IPS-18a (cell line): ENCODE data around the gene PLPP4.

Source experiments
- H3K27ac ChIP-seq: one replicate; pipeline ENCODE4 v1.5.1; 2013; ENCODE audit warnings: low read length
- H3K27me3 ChIP-seq: one replicate; pipeline ENCODE4 v1.6.1; 2013; ENCODE audit warnings: mild to moderate bottlenecking, low read length; ENCODE audit not compliant: control insufficient read depth, insufficient read depth
- H3K36me3 ChIP-seq: one replicate; pipeline ENCODE4 v1.6.1; 2013; ENCODE audit warnings: low read depth, low read length; ENCODE audit not compliant: control insufficient read depth
- H3K4me1 ChIP-seq: one replicate; pipeline ENCODE4 v1.6.1; 2013; ENCODE audit warnings: low read depth, low read length; ENCODE audit not compliant: control insufficient read depth
- H3K4me3 ChIP-seq: one replicate; pipeline ENCODE4 v1.5.1; 2013; ENCODE audit warnings: low read length
- H3K9ac ChIP-seq: one replicate; pipeline ENCODE4 v1.6.1; 2013; ENCODE audit warnings: mild to moderate bottlenecking, low read length, moderate library complexity
- H3K9me3 ChIP-seq: one replicate; pipeline ENCODE4 v1.6.1; 2013; ENCODE audit warnings: low read depth, low read length; ENCODE audit not compliant: control insufficient read depth

Gene PLPP4

DNA sequence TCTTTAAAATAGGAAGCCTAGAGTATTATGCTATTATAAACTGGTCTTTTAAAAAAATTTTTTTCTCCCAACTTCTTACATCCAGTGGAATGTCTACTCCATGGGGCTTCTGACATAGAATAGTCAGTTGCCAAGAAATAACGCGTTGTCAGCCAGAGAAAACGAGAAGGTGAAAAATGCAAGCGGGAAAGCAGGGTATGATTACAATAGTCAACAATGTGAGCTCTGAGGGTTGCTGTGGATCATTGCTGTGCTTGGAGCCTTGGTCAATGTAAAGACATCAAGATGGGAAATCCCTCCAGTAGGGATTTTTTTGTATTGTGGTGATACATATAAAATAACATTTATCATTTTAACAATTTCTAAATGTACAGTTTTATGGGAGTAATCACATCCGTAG is 27.6 kb upstream of the PLPP4 start:
- Histone ChIP-seq H3K9ac (no peak overlapping the region), H3K36me3 (no peaks in the 10 kb centered on the region), H3K4me1 (no peaks in the 10 kb centered on the region), H3K27ac (no peak overlapping the region), H3K27me3 (no peaks in the 10 kb centered on the region), H3K9me3 (no peaks in the 10 kb centered on the region), H3K4me3 (no peak overlapping the region)

GRCh38 chr10:120431251-120431651 is 25.8 kb upstream of the PLPP4 start:
- no peak overlapping the region for H3K9ac ChIP-seq
- H3K36me3 ChIP-seq = no peaks in the 10 kb centered on the region
- no peak overlapping the region for H3K27ac ChIP-seq
- no peaks in the 10 kb centered on the region for H3K4me1 ChIP-seq
- H3K4me3 ChIP-seq = no peak overlapping the region
- no peaks in the 10 kb centered on the region for H3K27me3 ChIP-seq
- no peaks in the 10 kb centered on the region for H3K9me3 ChIP-seq

DNA sequence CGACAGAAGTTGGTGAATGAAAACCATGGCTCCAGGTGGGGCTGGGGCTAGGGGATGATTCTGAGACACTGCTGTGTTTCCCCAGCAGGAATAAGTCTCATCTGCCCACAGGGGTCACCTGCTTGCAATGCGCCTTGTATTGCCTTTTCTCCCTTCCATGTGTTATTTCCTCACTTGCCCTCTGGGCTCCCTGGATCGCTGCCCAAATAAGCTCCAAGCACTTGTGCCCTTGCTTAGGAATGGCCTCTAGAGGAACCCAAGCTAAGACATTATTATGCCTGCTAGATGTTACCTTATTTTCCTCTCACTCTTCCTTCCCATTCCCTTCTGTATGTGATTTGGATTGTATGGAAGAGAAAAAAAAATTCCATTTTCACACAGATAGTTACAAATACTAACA is 24.8 kb upstream of the PLPP4 start:
- H3K27me3 ChIP-seq = no peaks in the 10 kb centered on the region
- H3K27ac ChIP-seq = no peak overlapping the region
- no peaks in the 10 kb centered on the region for H3K36me3 ChIP-seq
- no peak overlapping the region for H3K9ac ChIP-seq
- H3K4me3 ChIP-seq = no peak overlapping the region
- no peaks in the 10 kb centered on the region for H3K4me1 ChIP-seq
- no peaks in the 10 kb centered on the region for H3K9me3 ChIP-seq

DNA sequence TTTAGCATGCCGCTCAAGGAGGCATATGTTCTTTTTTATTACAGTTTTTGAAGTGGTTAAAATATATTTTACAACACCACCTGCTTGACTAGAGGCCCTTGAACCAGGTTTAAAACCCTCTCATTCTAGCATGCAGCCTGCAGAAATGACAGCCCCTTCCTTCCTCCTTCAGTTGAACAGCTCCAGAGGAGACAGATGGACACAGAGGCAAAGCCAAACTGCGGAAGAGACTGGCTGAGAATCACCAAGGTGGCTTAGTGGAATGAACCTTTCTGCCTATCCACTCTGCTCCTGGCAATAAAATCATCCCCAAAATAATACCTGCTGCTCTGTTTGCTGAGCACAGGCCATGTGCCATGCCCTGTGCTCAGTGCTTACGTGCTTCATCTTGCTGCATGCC is 23.9 kb upstream of the PLPP4 start:
- H3K36me3 ChIP-seq = no peaks in the 10 kb centered on the region
- H3K27me3 ChIP-seq = no peaks in the 10 kb centered on the region
- no peak overlapping the region for H3K9ac ChIP-seq
- no peak overlapping the region for H3K27ac ChIP-seq
- H3K9me3 ChIP-seq = no peaks in the 10 kb centered on the region
- H3K4me3 ChIP-seq = no peak overlapping the region
- H3K4me1 ChIP-seq = no peaks in the 10 kb centered on the region

- Histone ChIP-seq H3K27me3 (no peaks in the 10 kb centered on the region), H3K4me1 (no peaks in the 10 kb centered on the region), H3K36me3 (no peaks in the 10 kb centered on the region), H3K4me3 (no peak overlapping the region), H3K9me3 (no peaks in the 10 kb centered on the region), H3K27ac (no peak overlapping the region), H3K9ac (no peak overlapping the region)
These were observed 20.5 kb upstream of the PLPP4 start for GRCh38 chr10:120436439-120437112.

DNA sequence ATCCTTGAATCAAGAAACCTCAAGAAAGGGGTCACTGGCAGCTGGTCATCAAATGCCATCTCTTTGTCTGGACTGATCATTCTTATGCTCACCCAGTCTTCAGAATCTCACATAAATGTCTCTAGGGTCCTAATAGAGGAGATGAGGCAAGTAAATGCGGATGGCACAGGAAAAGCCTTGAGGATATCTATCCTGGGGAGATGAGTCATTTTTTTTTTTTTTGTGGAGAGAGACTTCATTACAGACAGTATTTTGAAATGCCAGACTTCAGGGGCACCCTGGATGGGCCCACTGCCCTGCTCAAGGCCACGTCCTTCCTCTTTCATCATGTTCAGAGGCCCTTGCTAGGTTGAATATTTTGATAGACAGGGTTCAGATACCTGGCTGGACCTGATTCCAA is 19.5 kb upstream of the PLPP4 start:
- H3K9ac ChIP-seq = no peak overlapping the region
- no peaks in the 10 kb centered on the region for H3K36me3 ChIP-seq
- H3K27me3 ChIP-seq = no peaks in the 10 kb centered on the region
- no peaks in the 10 kb centered on the region for H3K4me1 ChIP-seq
- no peak overlapping the region for H3K4me3 ChIP-seq
- no peaks in the 10 kb centered on the region for H3K9me3 ChIP-seq
- H3K27ac ChIP-seq = no peak overlapping the region

GRCh38 chr10:120451968-120452367 is 5.1 kb upstream of the PLPP4 start:
- peaks cover 25% of the 10 kb centered on the region for H3K27me3 ChIP-seq
- H3K9ac ChIP-seq = no peak overlapping the region
- H3K4me1 ChIP-seq = no peaks in the 10 kb centered on the region
- H3K27ac ChIP-seq = no peak overlapping the region
- H3K9me3 ChIP-seq = no peaks in the 10 kb centered on the region
- no peak overlapping the region for H3K4me3 ChIP-seq
- H3K36me3 ChIP-seq = no peaks in the 10 kb centered on the region

GRCh38 chr10:120453319-120453718 is 3.7 kb upstream of the PLPP4 start:
- no peaks in the 10 kb centered on the region for H3K9me3 ChIP-seq

DNA sequence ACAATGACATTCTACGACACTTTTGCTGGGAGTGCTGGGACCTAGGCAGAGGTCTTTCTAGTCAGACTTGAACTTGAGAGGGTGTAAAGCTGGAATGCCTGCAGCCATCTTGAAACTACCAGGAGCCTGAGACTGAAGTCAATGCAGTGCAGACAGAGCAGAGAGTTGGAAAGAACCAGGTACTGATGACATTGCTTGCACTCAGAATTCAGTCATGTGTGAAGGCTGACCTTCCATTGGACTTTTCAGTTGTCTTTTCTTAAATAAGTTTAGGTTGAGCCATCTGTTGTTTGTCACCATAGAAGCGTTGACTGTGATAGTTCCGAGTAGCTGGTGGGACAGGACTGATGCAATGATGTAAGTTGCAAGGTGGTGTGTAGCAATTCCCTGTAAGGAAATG is 3.1 kb upstream of the PLPP4 start:
- no peak overlapping the region for H3K9ac ChIP-seq
- H3K36me3 ChIP-seq = no peaks in the 10 kb centered on the region
- H3K27me3 ChIP-seq = peaks cover 44% of the 10 kb centered on the region
- no peak overlapping the region for H3K27ac ChIP-seq
- no peaks in the 10 kb centered on the region for H3K4me1 ChIP-seq
- no peaks in the 10 kb centered on the region for H3K9me3 ChIP-seq
- no peak overlapping the region for H3K4me3 ChIP-seq

More at GRCh38 chr10:120453319-120453718, 3.7 kb upstream of the PLPP4 start:
- H3K27ac ChIP-seq = no peak overlapping the region
- no peaks in the 10 kb centered on the region for H3K36me3 ChIP-seq
- H3K4me1 ChIP-seq = no peaks in the 10 kb centered on the region
- H3K4me3 ChIP-seq = no peak overlapping the region
- H3K27me3 ChIP-seq = peaks cover 39% of the 10 kb centered on the region
- H3K9ac ChIP-seq = no peak overlapping the region

GRCh38 chr10:120455004-120455403 is 2.0 kb upstream of the PLPP4 start:
- no peak overlapping the region for H3K27ac ChIP-seq
- no peaks in the 10 kb centered on the region for H3K9me3 ChIP-seq
- H3K27me3 ChIP-seq = peaks cover 56% of the 10 kb centered on the region
- no peak overlapping the region for H3K9ac ChIP-seq
- H3K36me3 ChIP-seq = no peaks in the 10 kb centered on the region
- H3K4me3 ChIP-seq = no peak overlapping the region
- no peaks in the 10 kb centered on the region for H3K4me1 ChIP-seq

DNA sequence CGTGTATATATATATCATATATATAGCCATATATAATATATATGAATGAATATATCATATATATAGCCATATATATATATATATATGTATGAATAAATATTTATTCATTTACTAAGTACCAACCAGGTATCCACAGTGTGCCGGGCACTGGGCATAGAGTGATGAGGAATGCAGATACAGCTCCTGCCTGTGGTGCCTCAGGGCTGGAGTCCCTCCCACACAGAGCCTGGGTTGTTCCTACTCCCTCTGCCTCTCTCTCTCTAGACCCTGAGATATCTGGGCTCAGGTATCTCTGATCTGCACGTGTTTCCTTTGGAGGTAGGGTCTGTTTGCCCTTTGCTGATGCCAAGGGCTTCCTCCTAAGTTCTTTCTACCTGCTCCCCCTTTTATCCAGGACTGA is 1.4 kb upstream of the PLPP4 start:
- no peak overlapping the region for H3K9ac ChIP-seq

GRCh38 chr10:120456143-120456625 is 843 bp upstream of the PLPP4 start:
- H3K4me1 ChIP-seq = no peaks in the 10 kb centered on the region
- H3K9me3 ChIP-seq = no peaks in the 10 kb centered on the region
- H3K27ac ChIP-seq = no peak overlapping the region
- no peak overlapping the region for H3K9ac ChIP-seq
- H3K36me3 ChIP-seq = no peaks in the 10 kb centered on the region
- peaks cover 59% of the 10 kb centered on the region for H3K27me3 ChIP-seq
- peak overlapping the region; percentile 63 for H3K4me3 ChIP-seq

More for the DNA sequence above, 1.4 kb upstream of the PLPP4 start:
- Histone ChIP-seq H3K9me3 (no peaks in the 10 kb centered on the region), H3K4me3 (no peak overlapping the region), H3K36me3 (no peaks in the 10 kb centered on the region), H3K27me3 (peaks cover 59% of the 10 kb centered on the region), H3K27ac (no peak overlapping the region), H3K4me1 (no peaks in the 10 kb centered on the region)
